ENCODE results near the gene GOLGA6A.
A peak's percentile ranks its signal among the peaks of the same experiment; 100 is the strongest.
"Not testable (repeated sequence)": the region's sequence is repeated elsewhere in the genome, so short reads cannot be mapped to it uniquely, and the experiment has no call there.

The GOLGA6A gene

DNA sequence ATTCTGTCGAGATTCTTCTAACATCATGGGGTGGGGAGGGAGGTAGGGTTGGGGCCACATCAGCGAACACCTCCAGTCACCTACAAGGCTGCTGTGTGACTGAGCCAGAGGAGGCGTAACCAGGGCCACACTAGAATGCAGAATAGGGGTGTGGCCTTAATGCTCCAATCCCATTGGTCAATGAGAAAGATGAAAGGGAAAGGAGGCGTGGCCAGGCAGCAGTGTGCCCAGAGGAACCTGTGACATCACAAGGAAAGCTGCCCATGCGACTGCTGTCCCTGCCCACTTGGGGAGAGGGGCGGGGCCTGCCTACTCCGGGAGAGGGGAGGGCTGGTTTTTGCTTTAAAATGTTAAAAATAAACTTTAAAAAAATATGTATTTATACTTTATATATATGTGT lies at the start of gene GOLGA6A:
Gene GOLGA6A, minus strand, starts transcription at position 101 of the 400 bp plus-strand sequence. Its CDS starts 41 bp downstream, at position 60.
- DNase-seq (ENCODE audit: low read depth) = not testable (repeated sequence)

GRCh38 chr15:74131628-74132413 lies 49.5 kb upstream of the GOLGA6A start:
- DNase-seq (ENCODE audit: low read depth) = no peak

DNA sequence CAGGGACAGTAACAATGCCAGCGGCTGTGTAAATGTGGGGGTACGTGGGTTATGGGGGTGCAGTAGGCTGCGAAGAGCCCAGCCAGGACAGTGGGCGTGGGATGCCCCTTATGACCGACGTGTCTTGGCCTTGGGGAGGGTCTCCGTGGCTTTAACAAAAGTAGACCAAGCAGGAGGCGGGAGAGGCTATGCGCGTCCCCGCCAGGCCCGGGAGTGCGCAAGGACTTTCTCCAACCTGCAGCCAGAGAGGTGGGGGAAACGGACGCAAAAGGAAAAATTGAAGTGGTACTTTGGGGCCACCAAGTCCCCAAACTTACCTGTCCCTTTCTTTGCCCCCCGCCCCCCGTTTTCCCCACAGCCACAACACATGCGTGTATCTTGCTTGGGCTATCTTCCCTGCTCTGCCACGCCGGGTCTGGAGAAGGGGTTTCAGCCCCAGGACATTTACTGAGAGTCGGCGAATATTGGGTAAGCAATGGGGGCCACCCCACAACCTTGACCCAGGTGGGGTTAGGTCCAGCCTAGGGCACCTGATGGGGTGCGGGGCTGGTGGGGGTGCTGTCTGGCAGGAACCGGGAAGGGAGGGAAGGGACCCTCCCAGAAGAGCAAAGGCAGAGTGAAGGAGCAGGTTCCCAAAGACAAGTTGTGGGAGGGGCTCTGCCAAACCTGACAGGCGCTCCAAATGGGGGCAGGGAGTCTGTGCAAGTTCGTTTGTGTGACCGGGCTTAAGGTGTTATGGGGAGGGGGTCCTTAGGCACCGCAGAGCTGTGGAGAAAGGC lies 48.7 kb upstream of the GOLGA6A start:
- no peak for DNase-seq (ENCODE audit: low read depth)

- DNase-seq (ENCODE audit: low read depth) = no peak
Observed at GRCh38 chr15:74130155-74130848, 48.0 kb upstream of the GOLGA6A start, which contains the start of gene ISLR2. TSS of gene ISLR2 (plus strand) at chr15:74130586. CDS start at chr15:74132755, 2,169 bp downstream.

DNA sequence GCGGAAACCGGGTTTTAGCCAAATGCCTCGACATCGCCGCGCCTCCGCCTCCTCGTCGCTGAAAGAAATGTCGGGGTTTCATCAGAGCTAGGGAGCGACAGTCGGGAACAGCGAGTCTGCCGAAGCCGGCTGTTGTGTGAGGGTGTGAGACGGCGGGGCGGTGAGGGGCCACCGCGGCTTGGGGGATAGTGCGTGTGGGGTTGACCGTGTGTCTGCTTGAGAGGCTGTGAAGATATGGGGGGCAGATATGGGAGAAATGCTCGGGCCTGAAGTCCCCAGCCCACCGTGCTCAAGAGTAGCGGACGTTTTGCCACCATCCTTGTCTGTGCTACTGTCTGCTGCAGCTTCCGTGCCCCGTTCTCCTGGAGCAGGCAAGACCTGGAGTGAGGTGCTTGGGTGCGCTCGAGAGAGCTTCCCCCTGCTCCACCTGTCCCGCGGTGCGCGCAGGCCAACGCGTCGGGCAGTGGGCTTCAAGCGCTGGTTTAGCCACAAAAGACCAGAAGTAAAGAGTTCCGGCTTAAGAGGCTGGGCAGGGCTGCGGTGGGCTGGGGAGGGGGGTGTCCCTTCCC lies 47.3 kb upstream of the GOLGA6A start:
- DNase-seq (ENCODE audit: low read depth) = no peak

- no peak for DNase-seq (ENCODE audit: low read depth)
Observed at GRCh38 chr15:74128785-74129585, 46.6 kb upstream of the GOLGA6A start.

- DNase-seq (ENCODE audit: low read depth) = no peak
Observed at GRCh38 chr15:74127954-74128784, 45.8 kb upstream of the GOLGA6A start.

GRCh38 chr15:74127255-74127953 lies 45.1 kb upstream of the GOLGA6A start:
- peak; percentile 78 for DNase-seq (ENCODE audit: low read depth)

GRCh38 chr15:74124759-74125158 lies 42.4 kb upstream of the GOLGA6A start:
- no peak for DNase-seq (ENCODE audit: low read depth)

DNA sequence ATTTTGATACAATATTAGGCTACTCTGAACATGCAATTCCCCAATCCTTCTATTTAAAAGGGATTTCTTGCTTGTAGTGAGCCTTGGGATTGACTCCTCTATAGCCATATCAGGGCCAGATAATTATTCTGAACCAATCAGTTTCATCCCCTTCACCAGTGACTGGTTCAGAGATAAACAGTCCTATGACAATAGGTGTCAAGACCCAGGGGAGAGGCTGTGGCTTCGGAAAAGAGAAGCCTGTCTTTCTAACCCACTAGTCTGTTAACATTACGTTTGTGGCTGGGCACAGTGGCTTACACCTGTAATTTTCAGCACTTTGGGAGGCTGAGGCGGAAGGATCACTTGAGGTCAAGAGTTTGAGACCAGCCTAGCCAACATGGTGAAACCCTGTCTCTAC lies 41.8 kb upstream of the GOLGA6A start:
- no peak for DNase-seq (ENCODE audit: low read depth)

GRCh38 chr15:74123658-74124057 lies 41.3 kb upstream of the GOLGA6A start:
- no peak for DNase-seq (ENCODE audit: low read depth)

- DNase-seq (ENCODE audit: low read depth) = no peak
Observed at GRCh38 chr15:74123131-74123429, 40.7 kb upstream of the GOLGA6A start.

- DNase-seq (ENCODE audit: low read depth) = no peak
Observed at GRCh38 chr15:74122403-74123130, 40.2 kb upstream of the GOLGA6A start.

GRCh38 chr15:74121858-74122257 lies 39.5 kb upstream of the GOLGA6A start:
- DNase-seq (ENCODE audit: low read depth) = no peak

GRCh38 chr15:74121039-74121438 lies 38.7 kb upstream of the GOLGA6A start:
- no peak for DNase-seq (ENCODE audit: low read depth)

DNA sequence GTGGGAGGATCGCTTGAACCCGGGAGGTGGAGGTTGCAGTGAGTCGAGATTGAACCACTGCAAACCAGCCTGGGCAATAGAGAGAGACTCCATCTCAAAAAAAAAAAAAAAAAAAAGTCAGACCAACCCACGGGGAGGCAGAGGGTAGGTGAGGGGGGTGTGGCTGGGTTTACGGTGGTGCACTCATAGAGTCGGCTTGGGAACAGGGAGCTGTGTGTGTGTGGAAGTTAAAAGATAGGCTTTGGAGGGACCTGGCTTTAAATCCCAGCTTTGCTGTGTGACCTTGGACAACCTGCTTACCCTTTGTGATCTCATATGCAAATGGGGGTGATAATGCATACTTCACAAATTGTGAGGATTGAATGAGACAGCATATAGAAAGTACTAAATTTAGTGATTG lies 38.1 kb upstream of the GOLGA6A start:
- DNase-seq (ENCODE audit: low read depth) = no peak

GRCh38 chr15:74109713-74110112 lies 27.4 kb upstream of the GOLGA6A start:
- DNase-seq (ENCODE audit: low read depth) = no peak

- not testable (repeated sequence) for DNase-seq (ENCODE audit: low read depth)
Observed at GRCh38 chr15:74108611-74109010, 26.3 kb upstream of the GOLGA6A start.

GRCh38 chr15:74108111-74108510 lies 25.8 kb upstream of the GOLGA6A start:
- no peak for DNase-seq (ENCODE audit: low read depth)

Data from activated T-helper 9 cell treated with anti-CD3 and anti-CD28 coated beads, Interleukin-2, amount 50 U/mL, for 16 hours (primary cell).